Left ventricle myocardium inferior (tissue), 1 donor: ENCODE measurements around the gene C1QTNF12. TPM values are rescaled to one million over a fixed set of nuclear protein-coding genes. Genes with fewer than 3 reads are reported as not detected.

Experiments used
- DNase-seq: peaks from one replicate; pipeline ENCODE4 v3.0.0-alpha.2; 2020
- H3K27ac ChIP-seq: fragments of 200-600 bp; replicated peaks from 2 replicates; pipeline ENCODE4 v1.8.0; 2021
- H3K27me3 ChIP-seq: fragments of 200-600 bp; 2 replicates; pipeline ENCODE4 v1.8.0; 2021; ENCODE audit warnings: low read depth
- H3K36me3 ChIP-seq: fragments of 200-600 bp; 2 replicates; pipeline ENCODE4 v1.8.0; 2021
- H3K4me1 ChIP-seq: fragments of 200-600 bp; 2 replicates; pipeline ENCODE4 v1.8.0; 2021
- H3K4me3 ChIP-seq: fragments of 200-600 bp; 2 replicates; pipeline ENCODE4 v1.8.0; 2021; ENCODE audit warnings: mild to moderate bottlenecking, moderate library complexity
- H3K9me3 ChIP-seq: fragments of 200-600 bp; replicated peaks from 2 replicates; pipeline ENCODE4 v1.8.0; 2021
- intact Hi-C: fragments of 100-400 bp; cut with micrococcal nuclease; formaldehyde crosslinking; loops from one replicate; pipeline ENCODE4 v1.11.0; 2022
- total RNA-seq: library from RNA; stranded (reverse); fragmentation: NEBNext Ultra II Directional; extraction: Animal tissue kit (Norgen Biotek cat#: 25700); gene quantifications from one replicate; pipeline ENCODE4 v1.2.1, GENCODE V29; 2021
- TF ChIP-seq, protein P1 (sequence below): fragments of 200-600 bp; IDR thresholded peaks from 2 replicates; pipeline ENCODE4 v1.8.0; 2021; ENCODE audit warnings: antibody characterized with exemption, mild to moderate bottlenecking, borderline replicate concordance
- donor health status: DM: no; HTN: yes; CAD: no; lungs with severe emphysema.

C1QTNF12 gene
- total RNA-seq, 1 donor from 2014 or later: 0.55 TPM

DNA sequence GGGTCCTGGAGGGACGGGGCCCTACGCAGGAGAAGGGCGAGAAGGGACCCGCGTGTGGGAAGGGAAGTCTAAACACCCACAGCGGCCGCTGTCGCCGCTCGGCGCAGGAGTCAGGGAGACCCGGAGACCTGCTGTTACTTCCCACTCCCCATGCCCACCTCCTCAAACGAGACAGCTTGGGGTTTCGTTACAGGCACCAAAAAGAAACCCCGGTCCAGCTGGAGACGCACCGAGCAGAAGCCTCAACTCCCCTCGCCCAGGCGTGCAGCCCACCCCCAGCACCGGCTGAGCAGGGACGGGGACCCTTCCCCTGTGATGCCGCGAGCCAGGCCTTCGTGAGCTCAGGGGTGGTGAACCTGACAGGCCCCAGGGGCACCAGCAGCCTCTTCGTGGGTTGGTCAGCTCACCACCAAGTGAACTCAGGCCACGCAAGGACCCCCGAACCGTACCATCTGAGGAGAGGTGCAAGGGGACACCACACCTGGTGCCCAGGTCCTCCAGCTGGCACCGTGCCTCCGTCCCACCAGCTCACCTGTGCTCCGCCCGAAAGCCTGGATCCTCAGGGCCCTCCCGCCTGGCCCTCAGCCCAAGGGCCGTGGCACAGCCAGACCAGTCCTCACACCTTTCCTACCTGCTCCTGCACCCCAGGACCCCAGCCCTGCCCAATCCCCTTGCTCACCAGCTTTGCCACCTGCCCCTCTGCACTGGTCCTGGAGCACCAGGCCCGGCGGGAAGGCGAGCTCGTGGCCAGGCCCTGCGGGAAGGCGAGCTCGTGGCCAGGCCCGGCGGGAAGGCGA is 19.8 kb downstream of the C1QTNF12 start:
- no peaks in the 10 kb centered on the region for H3K27me3 ChIP-seq
- TF ChIP-seq, protein P1, sequence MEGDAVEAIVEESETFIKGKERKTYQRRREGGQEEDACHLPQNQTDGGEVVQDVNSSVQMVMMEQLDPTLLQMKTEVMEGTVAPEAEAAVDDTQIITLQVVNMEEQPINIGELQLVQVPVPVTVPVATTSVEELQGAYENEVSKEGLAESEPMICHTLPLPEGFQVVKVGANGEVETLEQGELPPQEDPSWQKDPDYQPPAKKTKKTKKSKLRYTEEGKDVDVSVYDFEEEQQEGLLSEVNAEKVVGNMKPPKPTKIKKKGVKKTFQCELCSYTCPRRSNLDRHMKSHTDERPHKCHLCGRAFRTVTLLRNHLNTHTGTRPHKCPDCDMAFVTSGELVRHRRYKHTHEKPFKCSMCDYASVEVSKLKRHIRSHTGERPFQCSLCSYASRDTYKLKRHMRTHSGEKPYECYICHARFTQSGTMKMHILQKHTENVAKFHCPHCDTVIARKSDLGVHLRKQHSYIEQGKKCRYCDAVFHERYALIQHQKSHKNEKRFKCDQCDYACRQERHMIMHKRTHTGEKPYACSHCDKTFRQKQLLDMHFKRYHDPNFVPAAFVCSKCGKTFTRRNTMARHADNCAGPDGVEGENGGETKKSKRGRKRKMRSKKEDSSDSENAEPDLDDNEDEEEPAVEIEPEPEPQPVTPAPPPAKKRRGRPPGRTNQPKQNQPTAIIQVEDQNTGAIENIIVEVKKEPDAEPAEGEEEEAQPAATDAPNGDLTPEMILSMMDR: no peak
- H3K9me3 ChIP-seq: no peaks in the 10 kb centered on the region
- no peak for DNase-seq
- peaks cover 45% of the 10 kb centered on the region for H3K4me1 ChIP-seq
- H3K4me3 ChIP-seq: no peak overlapping the region
- intact Hi-C loops: no loop called here
- peaks cover 73% of the 10 kb centered on the region for H3K36me3 ChIP-seq
- H3K27ac ChIP-seq: no peak overlapping the region

DNA sequence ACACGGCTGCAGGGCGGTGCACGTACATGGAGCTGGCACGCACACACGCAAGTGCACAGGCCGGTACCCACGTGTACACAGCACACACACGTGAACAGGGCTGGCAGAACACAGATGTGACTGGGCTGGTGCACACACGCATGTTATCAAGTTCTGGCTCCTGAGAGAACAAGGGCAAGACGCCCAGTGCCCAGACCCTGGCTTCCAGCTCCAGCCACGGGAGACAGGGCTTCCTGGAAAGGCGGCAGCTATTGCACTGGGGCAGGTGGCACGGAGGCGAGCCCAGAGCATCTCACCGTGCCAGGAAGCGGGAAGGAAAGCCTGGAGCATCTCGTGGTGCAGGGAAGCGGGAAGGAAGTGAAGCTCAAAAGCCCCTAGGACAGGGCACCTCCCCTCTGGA is 20.6 kb downstream of the C1QTNF12 start:
- H3K27ac ChIP-seq: no peak overlapping the region
- DNase-seq: no peak
- no peaks in the 10 kb centered on the region for H3K9me3 ChIP-seq
- H3K27me3 ChIP-seq: no peaks in the 10 kb centered on the region
- peaks cover 36% of the 10 kb centered on the region for H3K4me1 ChIP-seq
- TF ChIP-seq, protein P1: no peak
- H3K36me3 ChIP-seq: peaks cover 82% of the 10 kb centered on the region
- H3K4me3 ChIP-seq: no peak overlapping the region
- intact Hi-C loops: no loop called here

DNA sequence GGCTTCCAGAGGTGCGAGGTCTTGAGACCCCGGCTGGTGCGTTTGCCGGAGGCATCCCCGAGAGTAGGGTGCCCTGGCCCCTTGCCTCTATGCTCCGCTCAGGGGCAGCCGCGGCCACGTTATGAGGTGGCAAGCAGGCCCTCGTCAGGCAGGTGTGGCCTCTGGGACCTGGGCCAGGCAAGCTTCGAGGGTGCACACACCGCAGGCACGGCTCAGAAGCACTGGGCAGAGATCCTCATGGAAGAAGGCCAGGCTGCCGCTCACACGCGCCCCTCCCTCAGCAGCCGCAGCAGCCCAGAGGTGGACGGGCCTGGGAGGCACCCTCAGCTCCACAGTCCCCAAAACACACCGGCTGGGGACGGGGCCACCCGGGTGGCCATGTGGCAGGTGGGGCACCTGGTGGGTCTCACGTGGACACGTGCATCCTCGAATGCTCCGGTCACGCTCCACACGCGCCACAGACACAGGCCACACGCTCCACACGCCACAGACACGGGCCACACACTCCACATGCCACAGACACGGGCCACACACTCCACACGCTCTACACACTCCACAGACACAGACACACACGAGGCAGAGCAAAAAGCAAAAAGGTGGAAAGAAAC is 21.2 kb downstream of the C1QTNF12 start:
- DNase-seq: no peak
- Histone ChIP-seq H3K4me3 (no peak overlapping the region), H3K36me3 (peaks cover 87% of the 10 kb centered on the region), H3K9me3 (no peaks in the 10 kb centered on the region), H3K27ac (no peak overlapping the region), H3K27me3 (no peaks in the 10 kb centered on the region), H3K4me1 (peaks cover 31% of the 10 kb centered on the region)
- intact Hi-C loops: no loop called here
- TF ChIP-seq, protein P1: no peak

DNA sequence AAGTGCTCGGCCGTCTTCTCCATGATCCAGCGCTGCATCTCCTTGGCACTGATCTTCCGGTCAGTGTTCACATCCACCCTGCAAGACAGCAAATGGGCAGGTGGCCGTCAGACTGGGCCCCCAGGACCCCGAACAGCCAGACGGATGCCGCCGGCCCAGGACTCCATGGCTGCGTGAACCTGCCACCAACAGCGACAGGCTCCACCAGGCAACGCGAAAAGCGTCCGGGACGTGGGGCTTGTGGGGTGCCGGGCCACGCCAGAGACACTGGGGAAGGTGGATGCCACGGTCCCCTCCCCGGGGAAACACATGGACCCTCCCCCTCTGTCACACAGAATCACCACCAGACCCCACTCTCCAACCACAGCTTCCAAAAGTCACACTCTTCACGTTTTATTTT is 22.6 kb downstream of the C1QTNF12 start:
- TF ChIP-seq, protein P1: no peak
- no peak for DNase-seq
- H3K4me1 ChIP-seq: peaks cover 18% of the 10 kb centered on the region
- no peak overlapping the region for H3K4me3 ChIP-seq
- intact Hi-C loops: no loop called here
- H3K27ac ChIP-seq: no peak overlapping the region
- peaks cover 94% of the 10 kb centered on the region for H3K36me3 ChIP-seq
- H3K27me3 ChIP-seq: no peaks in the 10 kb centered on the region
- no peaks in the 10 kb centered on the region for H3K9me3 ChIP-seq

DNA sequence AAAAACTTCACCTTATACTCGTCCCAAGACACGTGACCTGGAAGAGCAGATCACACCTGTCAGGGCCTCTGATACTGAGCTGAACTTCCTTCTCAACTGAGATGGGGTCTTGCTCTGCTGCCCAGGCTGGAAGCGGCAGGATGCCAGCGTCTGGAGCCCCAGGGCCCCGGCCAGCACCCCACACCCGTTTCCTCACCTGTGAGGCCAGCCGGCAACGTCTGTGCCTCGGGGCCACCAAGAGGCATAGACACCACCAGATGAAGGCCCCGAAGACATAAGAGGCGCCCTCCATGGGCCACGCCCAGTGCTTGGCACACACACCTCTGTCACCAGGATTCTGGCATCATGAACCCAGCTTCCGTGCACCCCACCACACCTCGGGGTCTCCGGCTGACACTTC is 23.2 kb downstream of the C1QTNF12 start:
- no peak for DNase-seq
- no peaks in the 10 kb centered on the region for H3K27me3 ChIP-seq
- no peak overlapping the region for H3K27ac ChIP-seq
- TF ChIP-seq, protein P1: no peak
- no peak overlapping the region for H3K4me3 ChIP-seq
- intact Hi-C loops: no loop called here
- H3K9me3 ChIP-seq: no peaks in the 10 kb centered on the region
- H3K36me3 ChIP-seq: peaks cover 94% of the 10 kb centered on the region
- H3K4me1 ChIP-seq: peaks cover 18% of the 10 kb centered on the region
